OCI-LY3 (cell line): Measurements from ENCODE around the gene ENHO.

ENCODE experiments used
- H2AFZ ChIP-seq: fragments of 200-600, 300-600 bp; shearing (Covaris generic); 2 replicates; pipeline ENCODE4 v1.6.0; 2014; ENCODE audit warnings: antibody characterized with exemption, low read depth, low read length
- H3K27ac ChIP-seq: fragments of 200-600, 300-600 bp; sonication (generic); 2 replicates; pipeline ENCODE4 v1.5.1; 2014; ENCODE audit warnings: mild to moderate bottlenecking, low read length, moderate library complexity, mixed read lengths
- H3K27me3 ChIP-seq: fragments of 200-600, 300-600 bp; sonication (generic); 2 replicates; pipeline ENCODE4 v1.6.1; 2014; ENCODE audit warnings: low read depth, low read length, mixed read lengths
- H3K36me3 ChIP-seq: fragments of 200-600, 300-600 bp; sonication (generic); replicated peaks from 2 replicates; pipeline ENCODE3; 2014; ENCODE audit warnings: low read depth, low read length, mixed read lengths
- H3K4me1 ChIP-seq: fragments of 300-600, 200-600 bp; sonication (generic); 2 replicates; pipeline ENCODE4 v1.6.1; 2014; ENCODE audit warnings: low read length, mixed read lengths
- H3K4me2 ChIP-seq: fragments of 200-600, 300-600 bp; sonication (generic); 2 replicates; pipeline ENCODE4 v1.6.1; 2014; ENCODE audit warnings: low read length, mixed read lengths
- H3K4me3 ChIP-seq: fragments of 300-600, 200-600 bp; sonication (generic); 2 replicates; pipeline ENCODE4 v1.5.1; 2014; ENCODE audit warnings: antibody characterized with exemption, mild to moderate bottlenecking, low read length, moderate library complexity
- H3K79me2 ChIP-seq: fragments of 300-600, 200-600 bp; shearing (Covaris generic); 2 replicates; pipeline ENCODE4 v1.6.1; 2014; ENCODE audit warnings: mild to moderate bottlenecking, low read length, mixed read lengths
- H3K9ac ChIP-seq: fragments of 300-600, 200-600 bp; shearing (Covaris generic); 2 replicates; pipeline ENCODE4 v1.6.0; 2014; ENCODE audit warnings: mild to moderate bottlenecking, low read length, moderate library complexity
- H3K9me3 ChIP-seq: fragments of 200-600, 300-600 bp; shearing (Covaris generic); 2 replicates; pipeline ENCODE4 v1.6.1; 2014; ENCODE audit warnings: low read length, mixed read lengths; ENCODE audit not compliant: insufficient read depth
- H4K20me1 ChIP-seq: fragments of 200-600, 300-600 bp; sonication (generic); 2 replicates; pipeline ENCODE4 v1.6.1; 2016; ENCODE audit warnings: low read length, mixed read lengths; ENCODE audit not compliant: insufficient read depth
- CTCF ChIP-seq: fragments of 200-600, 300-600 bp; sonication (generic); IDR thresholded peaks from 2 replicates; pipeline ENCODE4 v1.5.1; 2014; ENCODE audit warnings: antibody characterized with exemption, low read length, low read depth
- EZH2phosphoT487 ChIP-seq: fragments of 200-600 bp; shearing (Covaris generic); IDR thresholded peaks from 2 replicates; pipeline ENCODE4 v1.6.1; 2018; ENCODE audit warnings: antibody characterized with exemption, mixed run types, low read depth

Gene ENHO

GRCh38 chr9:34520505-34521385 is 2.0 kb downstream of the ENHO start:
- Histone ChIP-seq H3K4me3 (no peak overlapping the region), H3K4me2 (no peak overlapping the region), H4K20me1 (0 out of 2 replicates have a peak, but pooled peaks cover 4% of the 10 kb centered on the region), H3K9ac (no peak overlapping the region), H3K27me3 (peaks cover 33% of the 10 kb centered on the region), H2AFZ (no peak overlapping the region), H3K79me2 (no peaks in the 10 kb centered on the region), H3K9me3 (no peaks in the 10 kb centered on the region), H3K4me1 (peaks cover 10% of the 10 kb centered on the region), H3K36me3 (no peaks in the 10 kb centered on the region), H3K27ac (no peak overlapping the region)
- TF ChIP-seq CTCF = no peak
- no peak for TF ChIP-seq EZH2phosphoT487

GRCh38 chr9:34520096-34520495 is 2.7 kb downstream of the ENHO start:
- H2AFZ ChIP-seq = no peak overlapping the region
- no peak overlapping the region for H3K4me2 ChIP-seq
- H3K9ac ChIP-seq = no peak overlapping the region
- peaks cover 29% of the 10 kb centered on the region for H3K27me3 ChIP-seq
- no peaks in the 10 kb centered on the region for H3K36me3 ChIP-seq
- H3K4me3 ChIP-seq = no peak overlapping the region
- H3K9me3 ChIP-seq = no peaks in the 10 kb centered on the region
- no peaks in the 10 kb centered on the region for H3K79me2 ChIP-seq
- H3K4me1 ChIP-seq = peaks cover 10% of the 10 kb centered on the region
- no peak overlapping the region for H3K27ac ChIP-seq
- 0 out of 2 replicates have a peak, but pooled peaks cover 4% of the 10 kb centered on the region for H4K20me1 ChIP-seq
- no peak for TF ChIP-seq EZH2phosphoT487
- no peak for TF ChIP-seq CTCF

GRCh38 chr9:34519321-34520020 is 3.3 kb downstream of the ENHO start:
- 0 out of 2 replicates have a peak, but pooled peaks cover 4% of the 10 kb centered on the region for H4K20me1 ChIP-seq
- H3K9ac ChIP-seq = no peak overlapping the region
- no peak overlapping the region for H3K27ac ChIP-seq
- no peaks in the 10 kb centered on the region for H3K9me3 ChIP-seq
- no peak overlapping the region for H3K4me3 ChIP-seq
- H3K36me3 ChIP-seq = no peaks in the 10 kb centered on the region
- peaks cover 10% of the 10 kb centered on the region for H3K4me1 ChIP-seq
- H2AFZ ChIP-seq = no peak overlapping the region
- TF ChIP-seq EZH2phosphoT487 = no peak
- TF ChIP-seq CTCF = peak; percentile 25; the same call in 1 of the 2 replicates
- H3K27me3 ChIP-seq = peaks cover 24% of the 10 kb centered on the region
- no peaks in the 10 kb centered on the region for H3K79me2 ChIP-seq
- H3K4me2 ChIP-seq = no peak overlapping the region

- Histone ChIP-seq H3K4me2 (no peak overlapping the region), H3K27me3 (peaks cover 18% of the 10 kb centered on the region), H2AFZ (no peak overlapping the region)
Observed at GRCh38 chr9:34518896-34519295, 3.9 kb downstream of the ENHO start.

More at GRCh38 chr9:34518896-34519295, 3.9 kb downstream of the ENHO start:
- no peak overlapping the region for H3K9ac ChIP-seq
- no peaks in the 10 kb centered on the region for H3K9me3 ChIP-seq
- H3K27ac ChIP-seq = no peak overlapping the region
- H3K4me3 ChIP-seq = no peak overlapping the region
- TF ChIP-seq EZH2phosphoT487 (no peak), CTCF (no peak)
- no peaks in the 10 kb centered on the region for H3K36me3 ChIP-seq
- H3K79me2 ChIP-seq = no peaks in the 10 kb centered on the region
- H3K4me1 ChIP-seq = peaks cover 10% of the 10 kb centered on the region
- 0 out of 2 replicates have a peak, but pooled peaks cover 4% of the 10 kb centered on the region for H4K20me1 ChIP-seq
